GM10847 (cell line): Measurements from ENCODE around the gene PPAT.

Source experiments
- POLR2A ChIP-seq: IDR thresholded peaks from 2 replicates; pipeline ENCODE4 v1.6.1; 2011; ENCODE audit not compliant: insufficient read length; ENCODE audit errors: extremely low read depth

PPAT gene

GRCh38 chr4:56409511-56410090 lies 25.8 kb downstream of the PPAT start:
- no peak for TF ChIP-seq POLR2A

GRCh38 chr4:56408978-56409377 lies 26.4 kb downstream of the PPAT start:
- no peak for TF ChIP-seq POLR2A

- no peak for TF ChIP-seq POLR2A
These were observed 29.3 kb downstream of the PPAT start for GRCh38 chr4:56406151-56406550.

GRCh38 chr4:56405016-56405415 lies 30.4 kb downstream of the PPAT start:
- TF ChIP-seq POLR2A: no peak

GRCh38 chr4:56400560-56400959 lies 34.9 kb downstream of the PPAT start:
- TF ChIP-seq POLR2A: no peak

- TF ChIP-seq POLR2A: no peak
These were observed 44.1 kb downstream of the PPAT start for GRCh38 chr4:56391270-56391669.

GRCh38 chr4:56389558-56389957 lies 45.9 kb downstream of the PPAT start:
- no peak for TF ChIP-seq POLR2A

- no peak for TF ChIP-seq POLR2A
These were observed 47.1 kb downstream of the PPAT start for GRCh38 chr4:56388306-56388705.

- peak; percentile 84 for TF ChIP-seq POLR2A
These were observed 48.1 kb downstream of the PPAT start, which contains the start of gene AASDH for GRCh38 chr4:56387023-56388001. Gene AASDH, minus strand, starts transcription at chr4:56387491. Its CDS starts 3,192 bp downstream, at chr4:56384299.

GRCh38 chr4:56386091-56386490 lies 49.3 kb downstream of the PPAT start:
- TF ChIP-seq POLR2A: no peak

- TF ChIP-seq POLR2A: no peak
These were observed 60.0 kb downstream of the PPAT start for GRCh38 chr4:56375458-56375857.

GRCh38 chr4:56374956-56375355 lies 60.5 kb downstream of the PPAT start:
- no peak for TF ChIP-seq POLR2A

GRCh38 chr4:56372774-56373173 lies 62.6 kb downstream of the PPAT start:
- TF ChIP-seq POLR2A: no peak

- no peak for TF ChIP-seq POLR2A
These were observed 63.8 kb downstream of the PPAT start for GRCh38 chr4:56371426-56372220.

- TF ChIP-seq POLR2A: no peak
These were observed 65.0 kb downstream of the PPAT start for GRCh38 chr4:56370377-56370776.
